ENCODE data around the gene ALG9.

DNA sequence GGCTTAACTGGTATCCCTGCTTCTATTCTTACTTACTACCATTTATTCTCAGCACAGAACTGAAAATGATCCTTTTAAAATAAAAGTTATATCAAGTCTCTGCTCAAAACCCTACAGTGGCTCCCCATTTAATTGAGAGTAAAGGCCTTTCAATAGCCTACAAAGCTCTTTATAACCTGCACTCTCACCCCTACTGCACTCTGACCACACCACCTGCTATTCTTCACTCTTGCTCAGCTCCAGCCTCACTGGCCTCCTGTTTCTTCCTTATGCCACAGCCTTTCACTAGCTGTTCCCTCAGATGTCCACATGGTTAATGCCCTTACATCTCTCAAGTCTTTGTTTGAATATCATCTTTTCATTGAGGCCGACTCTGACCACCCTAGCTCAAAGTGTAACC lies 64.3 kb downstream of the ALG9 start:
- TF ChIP-seq, protein P1, sequence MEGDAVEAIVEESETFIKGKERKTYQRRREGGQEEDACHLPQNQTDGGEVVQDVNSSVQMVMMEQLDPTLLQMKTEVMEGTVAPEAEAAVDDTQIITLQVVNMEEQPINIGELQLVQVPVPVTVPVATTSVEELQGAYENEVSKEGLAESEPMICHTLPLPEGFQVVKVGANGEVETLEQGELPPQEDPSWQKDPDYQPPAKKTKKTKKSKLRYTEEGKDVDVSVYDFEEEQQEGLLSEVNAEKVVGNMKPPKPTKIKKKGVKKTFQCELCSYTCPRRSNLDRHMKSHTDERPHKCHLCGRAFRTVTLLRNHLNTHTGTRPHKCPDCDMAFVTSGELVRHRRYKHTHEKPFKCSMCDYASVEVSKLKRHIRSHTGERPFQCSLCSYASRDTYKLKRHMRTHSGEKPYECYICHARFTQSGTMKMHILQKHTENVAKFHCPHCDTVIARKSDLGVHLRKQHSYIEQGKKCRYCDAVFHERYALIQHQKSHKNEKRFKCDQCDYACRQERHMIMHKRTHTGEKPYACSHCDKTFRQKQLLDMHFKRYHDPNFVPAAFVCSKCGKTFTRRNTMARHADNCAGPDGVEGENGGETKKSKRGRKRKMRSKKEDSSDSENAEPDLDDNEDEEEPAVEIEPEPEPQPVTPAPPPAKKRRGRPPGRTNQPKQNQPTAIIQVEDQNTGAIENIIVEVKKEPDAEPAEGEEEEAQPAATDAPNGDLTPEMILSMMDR (IDR thresholded peaks at IDR 0.05): no peak
- no peak for TF ChIP-seq POLR2A (IDR thresholded peaks at IDR 0.05)
